Transverse colon (tissue), 4 donors: ENCODE results near the gene TMEM131L. TPM values are rescaled to one million over a fixed set of nuclear protein-coding genes. Genes with fewer than 3 reads are reported as not detected.

Experiments
- DNase-seq: peaks from one replicate; pipeline ENCODE4 v3.0.0-alpha.2; 2019
- H3K27ac ChIP-seq, 4 donors: fragments of 200-600 bp; sonication (generic); 2 replicates each; pipeline ENCODE4 v1.5.1; 2016 to 2018; ENCODE audit warnings: inconsistent platforms in 4 of 4
- H3K27me3 ChIP-seq: fragments of 200-600 bp; sonication (generic); 2 replicates; pipeline ENCODE4 v1.5.1; 2017; ENCODE audit warnings: inconsistent platforms
- H3K36me3 ChIP-seq, 4 donors: fragments of 200-600 bp; sonication (generic); 2 replicates each; pipeline ENCODE4 v1.5.1; 2017 to 2019; ENCODE audit warnings: inconsistent platforms in 4 of 4
- H3K4me1 ChIP-seq, 4 donors: fragments of 200-600 bp; sonication (generic); 2 replicates each; pipeline ENCODE4 v1.5.1; 2017 to 2020; ENCODE audit warnings: inconsistent platforms in 4 of 4
- H3K4me3 ChIP-seq, 4 donors: fragments of 200-600 bp; sonication (generic); 1 replicate in 1 of 4; 2 replicates in 3 of 4; pipeline versions ENCODE4 v1.5.1 to v1.6.1; 2017 to 2019; ENCODE audit warnings: inconsistent platforms in 4 of 4
- H3K9me3 ChIP-seq, 2 donors: fragments of 200-600 bp; sonication (generic); 2 replicates each; pipeline ENCODE4 v1.5.1; 2017 to 2019; ENCODE audit warnings: inconsistent platforms in 2 of 2
- EP300 ChIP-seq: sonication (generic); formaldehyde crosslinking; IDR thresholded peaks from one replicate; pipeline ENCODE4 v1.6.1; 2017; ENCODE audit warnings: antibody characterized with exemption, low read depth
- POLR2A ChIP-seq: fragments of 450-650 bp; IDR thresholded peaks from one replicate; pipeline ENCODE4 v1.6.1; 2016; ENCODE audit warnings: antibody characterized with exemption, mild to moderate bottlenecking, moderate library complexity
- POLR2AphosphoS5 ChIP-seq, 3 donors: sonication (generic); formaldehyde crosslinking; IDR thresholded peaks; one replicate each; pipeline ENCODE4 v1.6.1; 2016; ENCODE audit warnings: antibody characterized with exemption in 3 of 3
- WGBS, 2 donors: methylation state at CpG; one replicate each; pipeline ENCODE4 v1.1.5; 2018; ENCODE audit warnings: low coverage in 1 of 2; 5-methylcytosine and 5-hydroxymethylcytosine counted together
- in situ Hi-C, 4 donors: fragments of 200-750 bp; cut with MboI; loops; one replicate each; pipeline versions ENCODE4 v1.15.0 to v1.15.1; 2017; ENCODE audit warnings: low sequenced_read_pairs in 3 of 4, low pct_ligation_motif_present in 1 of 4, low pct_unique_long_range_greater_than_20kb in 1 of 4
- intact Hi-C: fragments of 100-400 bp; cut with DNase I; formaldehyde crosslinking; loops from one replicate; pipeline ENCODE4 v1.15.1; 2023; ENCODE audit warnings: low total_unique reads
- total RNA-seq, 4 donors: library from RNA; depleted of rRNA; stranded (reverse); fragments of >200 nt; gene quantifications; one replicate each; pipeline ENCODE4 v1.1.0, GENCODE V29; 2016
- TF ChIP-seq, protein P1 (sequence below), 5 experiments: fragments of 200-600 bp in 3 of 5; fragments of 450-650 bp in 2 of 5; sonication (generic) in 3 of 5; IDR thresholded peaks; 1 replicate in 2 of 5; 2 replicates in 3 of 5; pipeline ENCODE4 v1.5.1; 2016 to 2017; ENCODE audit warnings: antibody characterized with exemption in 5 of 5, inconsistent platforms in 3 of 5, mild to moderate bottlenecking in 2 of 5, moderate library complexity in 1 of 5

TMEM131L gene
- total RNA-seq, 4 donors from 2014 or later: 5.2 to 14.8 (median 8.3) TPM

DNA sequence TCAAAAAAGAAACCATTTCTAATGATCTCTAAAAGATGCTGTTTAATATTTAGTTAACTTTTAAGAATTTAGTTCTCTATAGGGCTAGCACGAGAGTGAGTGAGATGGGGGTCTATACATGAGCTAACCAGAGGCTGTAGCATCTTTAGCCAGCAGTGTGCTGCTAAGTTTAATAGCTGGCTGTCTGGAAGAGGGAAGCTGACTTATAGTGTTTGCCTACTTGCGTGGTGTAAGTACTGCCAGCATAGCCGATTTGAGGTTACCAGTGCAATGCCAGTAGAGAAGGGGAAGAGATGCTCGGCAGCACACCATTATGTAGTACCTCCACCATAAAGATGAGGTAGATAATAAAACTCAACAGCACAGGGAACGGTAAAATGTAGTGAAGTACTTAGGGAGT lies 47.1 kb upstream of the TMEM131L start:
- in situ Hi-C loops (no loop called here), intact Hi-C loops (no loop called here)
- Histone ChIP-seq H3K9me3 (no peaks in the 10 kb centered on the region), H3K27ac (no peak overlapping the region), H3K36me3 (no peaks in the 10 kb centered on the region), H3K4me1 (no peaks in the 10 kb centered on the region), H3K4me3 (no peak overlapping the region), H3K27me3 (no peaks in the 10 kb centered on the region)
- 83 to 84% methylated on average over 3 to 5 of the region's 5 CpGs for WGBS, 2 donors
- TF ChIP-seq EP300: no peak
- no peak for DNase-seq

DNA sequence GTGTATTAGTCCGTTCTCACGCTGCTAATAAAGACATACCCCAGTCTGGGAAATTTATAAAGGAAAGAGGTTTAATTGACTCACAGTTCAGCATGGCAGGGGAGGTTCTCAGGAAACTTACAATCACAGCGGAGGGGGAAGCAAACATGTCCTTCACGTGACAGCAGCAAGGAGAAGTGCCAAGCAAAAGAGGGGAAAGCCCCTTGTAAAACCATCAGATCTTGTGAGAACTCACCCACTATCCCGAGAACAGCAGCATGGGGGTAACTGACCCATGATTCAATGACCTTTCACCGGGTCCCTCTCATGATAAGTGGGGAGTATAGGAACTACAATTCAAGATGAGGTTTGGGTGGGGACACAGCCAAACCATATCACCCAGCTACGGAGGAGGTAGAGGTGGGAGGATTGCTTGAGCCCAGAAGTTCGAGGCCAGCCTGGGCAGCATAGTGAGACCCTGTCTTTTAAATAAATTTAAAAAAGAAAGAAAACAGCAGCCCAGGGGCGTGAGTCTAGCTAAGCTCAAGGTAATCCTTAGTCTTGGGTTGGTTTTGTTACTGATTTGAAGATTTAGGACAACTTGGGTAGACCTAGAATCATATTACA lies 46.4 kb upstream of the TMEM131L start:
- H3K27me3 ChIP-seq: no peaks in the 10 kb centered on the region
- TF ChIP-seq POLR2A (no peak), EP300 (no peak), POLR2AphosphoS5 (IDR thresholded peaks at IDR 0.05) (no peak)
- TF ChIP-seq, protein P1, sequence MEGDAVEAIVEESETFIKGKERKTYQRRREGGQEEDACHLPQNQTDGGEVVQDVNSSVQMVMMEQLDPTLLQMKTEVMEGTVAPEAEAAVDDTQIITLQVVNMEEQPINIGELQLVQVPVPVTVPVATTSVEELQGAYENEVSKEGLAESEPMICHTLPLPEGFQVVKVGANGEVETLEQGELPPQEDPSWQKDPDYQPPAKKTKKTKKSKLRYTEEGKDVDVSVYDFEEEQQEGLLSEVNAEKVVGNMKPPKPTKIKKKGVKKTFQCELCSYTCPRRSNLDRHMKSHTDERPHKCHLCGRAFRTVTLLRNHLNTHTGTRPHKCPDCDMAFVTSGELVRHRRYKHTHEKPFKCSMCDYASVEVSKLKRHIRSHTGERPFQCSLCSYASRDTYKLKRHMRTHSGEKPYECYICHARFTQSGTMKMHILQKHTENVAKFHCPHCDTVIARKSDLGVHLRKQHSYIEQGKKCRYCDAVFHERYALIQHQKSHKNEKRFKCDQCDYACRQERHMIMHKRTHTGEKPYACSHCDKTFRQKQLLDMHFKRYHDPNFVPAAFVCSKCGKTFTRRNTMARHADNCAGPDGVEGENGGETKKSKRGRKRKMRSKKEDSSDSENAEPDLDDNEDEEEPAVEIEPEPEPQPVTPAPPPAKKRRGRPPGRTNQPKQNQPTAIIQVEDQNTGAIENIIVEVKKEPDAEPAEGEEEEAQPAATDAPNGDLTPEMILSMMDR (IDR thresholded peaks at IDR 0.05): no peak
- no peaks in the 10 kb centered on the region for H3K4me1 ChIP-seq
- DNase-seq: no peak
- intact Hi-C loops (no loop called here), in situ Hi-C loops (no loop called here)
- no peak overlapping the region for H3K4me3 ChIP-seq
- H3K36me3 ChIP-seq: no peaks in the 10 kb centered on the region
- H3K27ac ChIP-seq: no peak overlapping the region
- WGBS, 2 donors: 75 to 90% methylated on average over 7 to 9 of the region's 9 CpGs
- no peaks in the 10 kb centered on the region for H3K9me3 ChIP-seq

DNA sequence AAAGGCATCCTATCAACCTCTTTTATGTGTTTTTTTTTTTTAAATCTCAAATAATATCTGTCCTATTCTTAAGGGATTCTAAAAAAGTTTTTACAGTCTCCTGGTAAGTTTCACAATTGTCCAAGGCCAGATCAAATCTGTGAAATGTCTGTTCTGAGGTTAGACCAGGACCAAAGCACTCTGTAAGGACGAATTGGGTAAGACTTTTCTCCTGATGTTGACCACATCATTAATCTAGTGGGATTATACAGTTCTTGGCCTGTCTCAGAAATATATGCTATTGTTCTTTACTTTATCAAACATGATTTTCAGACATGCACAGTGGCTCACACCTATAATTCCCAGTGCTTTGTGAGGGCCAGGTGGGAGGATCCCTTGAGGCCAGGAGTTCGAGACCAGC lies 45.8 kb upstream of the TMEM131L start:
- Histone ChIP-seq H3K9me3 (no peaks in the 10 kb centered on the region), H3K27ac (no peak overlapping the region), H3K27me3 (no peaks in the 10 kb centered on the region), H3K4me1 (no peaks in the 10 kb centered on the region), H3K4me3 (no peak overlapping the region), H3K36me3 (no peaks in the 10 kb centered on the region)
- in situ Hi-C loops (no loop called here), intact Hi-C loops (no loop called here)
- TF ChIP-seq, protein P1 (IDR thresholded peaks at IDR 0.05): no peak
- no peak for DNase-seq
- WGBS, 2 donors: 79 to 84% methylated on average over 1 to 2 of the region's 2 CpGs

DNA sequence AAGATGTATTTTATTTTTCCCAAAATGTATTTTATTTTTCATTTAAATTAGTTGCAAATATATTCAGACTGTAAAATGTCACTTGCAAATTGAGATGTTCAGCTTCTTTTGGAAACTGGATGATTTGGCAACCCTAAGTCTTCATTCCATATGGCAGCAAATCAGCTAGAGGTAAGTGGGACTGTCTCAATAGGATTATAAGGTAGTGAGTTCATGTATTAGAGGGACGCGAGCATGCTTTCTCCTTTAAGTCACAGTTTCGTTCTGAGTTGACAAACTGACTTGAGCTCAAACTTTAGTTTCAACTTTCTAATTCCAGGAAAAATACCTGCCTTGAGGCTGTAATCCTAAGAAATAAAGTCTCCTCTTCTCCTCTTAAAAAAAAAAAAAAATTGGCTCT lies 44.2 kb upstream of the TMEM131L start:
- intact Hi-C loops: no loop called here
- DNase-seq: no peak
- H3K27me3 ChIP-seq: no peaks in the 10 kb centered on the region
- no peaks in the 10 kb centered on the region for H3K36me3 ChIP-seq
- H3K4me1 ChIP-seq: no peaks in the 10 kb centered on the region
- 65 to 85% methylated on average over 3 of the region's 3 CpGs for WGBS, 2 donors
- TF ChIP-seq, protein P1 (IDR thresholded peaks at IDR 0.05): no peak
- TF ChIP-seq POLR2A: no peak
- TF ChIP-seq EP300: no peak
- no peak for TF ChIP-seq POLR2AphosphoS5 (IDR thresholded peaks at IDR 0.05)
- H3K27ac ChIP-seq: no peak overlapping the region
- no peak overlapping the region for H3K4me3 ChIP-seq
- in situ Hi-C loops: no loop called here
- H3K9me3 ChIP-seq: no peaks in the 10 kb centered on the region
